ENCODE data around the gene CENPF. TPM values are rescaled to one million over a fixed set of nuclear protein-coding genes. Genes with fewer than 3 reads are reported as not detected.

CENPF gene
- total RNA-seq, 1 experiment from 2014 or later: 113 TPM

GRCh38 chr1:214563881-214564280 is 39.1 kb upstream of the CENPF start:
- Histone ChIP-seq H3K79me1 (ENCODE audit: insufficient read depth, low read depth, low read length, poor library complexity, severe bottlenecking) (no peaks in the 10 kb centered on the region), H2AK5ac (ENCODE audit: insufficient read length, low read length) (no peak overlapping the region), H2BK5ac (ENCODE audit: insufficient read length, low read length) (no peak overlapping the region), H3K18ac (ENCODE audit: insufficient read length, low read depth, low read length) (no peak overlapping the region), H3K23ac (ENCODE audit: insufficient read length, low read depth, low read length) (no peak overlapping the region), H3K79me2 (ENCODE audit: insufficient read depth, low read length) (no peaks in the 10 kb centered on the region), H2BK15ac (ENCODE audit: low read depth, low read length) (no peak overlapping the region), H2BK20ac (ENCODE audit: low read depth, low read length, poor library complexity, severe bottlenecking) (no peak overlapping the region), H4K20me1 (ENCODE audit: control insufficient read depth, insufficient read depth, insufficient read length) (no peaks in the 10 kb centered on the region), H3K4me2 (ENCODE audit: insufficient read depth, insufficient read length, low read length) (no peak overlapping the region), H3K27ac (ENCODE audit: insufficient read length, low read depth, low read length) (no peak overlapping the region), H3K27me3 (ENCODE audit: insufficient read depth, low read length) (no peaks in the 10 kb centered on the region), H3K23me2 (ENCODE audit: insufficient read length, low read depth, low read length, poor library complexity, severe bottlenecking) (no peaks in the 10 kb centered on the region), H3K56ac (ENCODE audit: insufficient read length, low read depth, low read length) (no peak overlapping the region), H3K9me3 (ENCODE audit: control insufficient read depth, low read depth, low read length) (no peaks in the 10 kb centered on the region), H4K91ac (ENCODE audit: insufficient read length, low read depth, low read length) (no peak overlapping the region), H3T11ph (ENCODE audit: low read length) (no peak overlapping the region), H2AFZ (ENCODE audit: low read length) (no peak overlapping the region), H4K8ac (replicated peaks; ENCODE audit: insufficient read length, low read depth, low read length) (no peak overlapping the region), H3K14ac (ENCODE audit: insufficient read depth, low read length) (no peak overlapping the region), H2BK120ac (ENCODE audit: low read depth, low read length, poor library complexity, severe bottlenecking) (no peak overlapping the region), H2BK12ac (ENCODE audit: insufficient read length, low read depth, low read length) (no peak overlapping the region), H3K9ac (ENCODE audit: extremely low read depth, insufficient read length, low read length) (no peak overlapping the region), H3K4ac (ENCODE audit: low read depth, low read length) (no peak overlapping the region), H4K5ac (ENCODE audit: insufficient read length, low read depth, low read length) (no peak overlapping the region), H3K4me1 (ENCODE audit: insufficient read depth, low read length) (no peaks in the 10 kb centered on the region)
- no peaks in the 10 kb centered on the region for H3K4me1 Mint-ChIP-seq
- H3K36me3 Mint-ChIP-seq (ENCODE audit: insufficient read depth in 1 of 3, low read depth in 3 of 3): no peaks in the 10 kb centered on the region
- no peak for DNase-seq
- H3K9me3 Mint-ChIP-seq: no peaks in the 10 kb centered on the region
- no peaks in the 10 kb centered on the region for H3K27me3 Mint-ChIP-seq (ENCODE audit: low read depth)
- no peak for TF ChIP-seq CTCF (conservative IDR thresholded peaks at IDR 0.05)
- no peak overlapping the region for H3K27ac Mint-ChIP-seq
- H3K4me3 Mint-ChIP-seq: no peak overlapping the region

Measured in H9 (cell line).